ENCODE results near the gene TM4SF1.
"Not testable (repeated sequence)": the region's sequence is repeated elsewhere in the genome, so short reads cannot be mapped to it uniquely, and the experiment has no call there.

The TM4SF1 gene

DNA sequence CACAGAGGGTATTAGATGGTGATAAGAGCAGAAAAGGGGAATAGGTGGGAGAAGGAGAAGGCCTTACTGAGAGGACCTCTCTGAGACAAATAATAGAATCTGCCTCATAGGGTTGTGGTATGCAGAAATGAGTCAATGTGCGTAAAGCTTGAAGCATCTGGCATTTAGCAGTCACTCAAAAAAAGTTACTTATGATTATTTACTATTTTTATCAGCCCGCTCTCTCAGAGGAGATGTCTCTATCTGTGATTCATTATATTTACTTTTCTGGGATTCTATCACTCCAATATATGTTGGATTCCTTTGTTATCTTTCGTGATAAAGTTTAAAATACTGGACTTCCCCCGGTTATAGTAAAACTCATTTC is 4.6 kb upstream of the TM4SF1 start:
- TF ChIP-seq, protein P1, sequence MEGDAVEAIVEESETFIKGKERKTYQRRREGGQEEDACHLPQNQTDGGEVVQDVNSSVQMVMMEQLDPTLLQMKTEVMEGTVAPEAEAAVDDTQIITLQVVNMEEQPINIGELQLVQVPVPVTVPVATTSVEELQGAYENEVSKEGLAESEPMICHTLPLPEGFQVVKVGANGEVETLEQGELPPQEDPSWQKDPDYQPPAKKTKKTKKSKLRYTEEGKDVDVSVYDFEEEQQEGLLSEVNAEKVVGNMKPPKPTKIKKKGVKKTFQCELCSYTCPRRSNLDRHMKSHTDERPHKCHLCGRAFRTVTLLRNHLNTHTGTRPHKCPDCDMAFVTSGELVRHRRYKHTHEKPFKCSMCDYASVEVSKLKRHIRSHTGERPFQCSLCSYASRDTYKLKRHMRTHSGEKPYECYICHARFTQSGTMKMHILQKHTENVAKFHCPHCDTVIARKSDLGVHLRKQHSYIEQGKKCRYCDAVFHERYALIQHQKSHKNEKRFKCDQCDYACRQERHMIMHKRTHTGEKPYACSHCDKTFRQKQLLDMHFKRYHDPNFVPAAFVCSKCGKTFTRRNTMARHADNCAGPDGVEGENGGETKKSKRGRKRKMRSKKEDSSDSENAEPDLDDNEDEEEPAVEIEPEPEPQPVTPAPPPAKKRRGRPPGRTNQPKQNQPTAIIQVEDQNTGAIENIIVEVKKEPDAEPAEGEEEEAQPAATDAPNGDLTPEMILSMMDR (IDR thresholded peaks at IDR 0.05; ENCODE audit: low read depth, low read length): no peak
- H3K4me3 ChIP-seq (ENCODE audit: low read depth, low read length): no peak overlapping the region

DNA sequence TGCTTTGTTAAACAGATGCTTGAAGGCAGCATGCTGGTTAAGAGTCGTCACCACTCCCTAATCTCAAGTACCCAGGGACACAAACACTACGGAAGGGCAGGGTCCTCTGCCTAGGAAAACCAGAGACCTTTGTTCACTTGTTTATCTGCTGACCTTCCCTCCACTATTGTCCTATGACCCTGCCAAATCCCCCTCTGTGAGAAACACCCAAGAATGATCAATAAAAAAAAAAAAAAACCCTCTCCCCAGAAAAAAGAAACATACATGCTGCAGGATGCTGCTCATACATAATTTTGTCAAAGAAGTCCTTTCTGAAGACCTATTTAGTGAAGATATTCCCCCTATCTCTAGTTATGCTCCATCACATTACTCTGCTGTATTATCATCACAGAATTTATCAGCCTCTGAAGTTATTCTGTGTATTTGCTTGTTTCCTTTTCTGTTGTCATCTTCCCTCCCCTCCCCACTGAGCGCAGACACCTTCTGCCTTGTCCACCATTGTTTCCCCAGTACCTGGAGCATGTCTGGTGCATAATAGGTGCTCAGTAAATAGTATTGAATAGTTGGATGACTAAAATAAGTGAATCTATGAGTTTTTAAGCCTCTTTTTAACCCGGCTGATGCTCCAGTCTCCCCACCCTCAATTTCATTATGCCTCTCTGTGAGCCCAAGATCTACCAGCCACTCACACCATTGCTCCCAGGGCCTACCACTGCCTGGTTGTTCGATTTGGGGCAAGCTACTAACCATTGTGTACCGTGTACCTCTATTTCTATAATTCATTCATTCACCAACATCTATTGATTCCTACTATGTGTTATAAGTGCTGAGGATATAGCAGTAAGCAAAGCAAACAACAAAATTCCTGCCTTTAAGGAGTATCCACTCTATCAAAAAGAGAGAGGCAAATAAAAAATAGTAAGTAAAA is 4.0 kb upstream of the TM4SF1 start:
- no peak overlapping the region for H3K4me3 ChIP-seq (ENCODE audit: low read depth, low read length)
- TF ChIP-seq, protein P1 (IDR thresholded peaks at IDR 0.05; ENCODE audit: low read depth, low read length): no peak

DNA sequence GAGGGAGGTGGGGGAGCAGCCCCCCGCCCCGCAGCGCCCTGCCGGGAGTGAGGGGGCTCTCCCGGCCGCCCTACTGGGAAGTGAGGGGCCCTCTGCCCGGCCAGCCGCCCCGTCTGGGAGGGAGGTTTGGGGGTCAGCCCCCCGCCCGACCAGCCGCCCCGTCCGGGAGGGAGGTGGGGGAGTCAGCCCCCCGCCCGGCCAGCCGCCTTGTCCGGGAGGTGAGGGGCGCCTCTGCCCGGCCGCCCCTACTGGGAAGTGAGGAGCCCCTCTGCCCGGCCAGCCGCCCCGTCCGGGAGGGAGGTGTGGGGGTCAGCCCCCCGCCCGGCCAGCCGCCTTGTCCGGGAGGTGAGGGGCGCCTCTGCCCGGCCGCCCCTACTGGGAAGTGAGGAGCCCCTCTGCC is 2.8 kb upstream of the TM4SF1 start:
- H3K4me3 ChIP-seq (ENCODE audit: low read depth, low read length): not testable (repeated sequence)

DNA sequence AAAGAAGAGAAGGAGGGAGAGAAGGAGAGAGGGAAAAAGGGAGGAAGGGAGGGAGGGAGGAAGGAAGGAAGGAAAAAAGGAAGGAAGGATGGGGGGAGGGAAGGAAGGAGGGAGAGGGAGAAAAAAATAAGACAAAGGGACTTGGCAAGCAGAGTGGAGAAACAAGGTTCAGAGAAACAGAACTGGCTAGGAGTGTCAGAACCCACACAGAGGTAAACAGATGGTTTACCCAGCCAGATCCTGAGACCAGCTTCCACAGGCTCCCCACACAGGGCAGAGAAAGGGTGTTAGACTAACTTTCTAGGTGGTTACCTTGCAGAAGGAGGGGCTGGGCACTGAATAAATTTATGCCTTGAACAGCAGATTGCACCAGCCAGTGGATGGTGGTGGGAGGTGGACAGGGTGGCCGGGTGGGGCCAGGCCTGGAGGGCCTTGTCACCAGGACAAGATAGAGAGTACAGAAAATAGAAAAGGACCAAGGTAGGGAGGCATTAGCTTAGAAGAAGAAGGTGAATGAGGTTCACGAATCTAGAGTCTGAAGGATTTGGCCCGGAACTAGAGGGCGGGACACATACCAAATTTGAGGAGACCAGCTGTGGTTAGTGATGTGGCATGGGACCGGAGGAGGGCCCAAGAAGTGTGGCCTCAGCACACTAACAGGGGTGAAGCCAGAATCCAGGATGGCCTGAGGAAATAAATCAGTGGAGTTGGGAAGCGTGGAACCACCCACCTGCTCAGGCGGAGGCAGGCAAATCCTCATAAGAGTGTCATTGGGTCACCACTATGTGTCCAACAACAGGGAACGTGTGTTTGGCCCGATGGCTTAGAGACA is 1.2 kb upstream of the TM4SF1 start:
- TF ChIP-seq, protein P1 (IDR thresholded peaks at IDR 0.05; ENCODE audit: low read depth, low read length): no peak
- H3K4me3 ChIP-seq (ENCODE audit: low read depth, low read length): peak overlapping the region; percentile 36

DNA sequence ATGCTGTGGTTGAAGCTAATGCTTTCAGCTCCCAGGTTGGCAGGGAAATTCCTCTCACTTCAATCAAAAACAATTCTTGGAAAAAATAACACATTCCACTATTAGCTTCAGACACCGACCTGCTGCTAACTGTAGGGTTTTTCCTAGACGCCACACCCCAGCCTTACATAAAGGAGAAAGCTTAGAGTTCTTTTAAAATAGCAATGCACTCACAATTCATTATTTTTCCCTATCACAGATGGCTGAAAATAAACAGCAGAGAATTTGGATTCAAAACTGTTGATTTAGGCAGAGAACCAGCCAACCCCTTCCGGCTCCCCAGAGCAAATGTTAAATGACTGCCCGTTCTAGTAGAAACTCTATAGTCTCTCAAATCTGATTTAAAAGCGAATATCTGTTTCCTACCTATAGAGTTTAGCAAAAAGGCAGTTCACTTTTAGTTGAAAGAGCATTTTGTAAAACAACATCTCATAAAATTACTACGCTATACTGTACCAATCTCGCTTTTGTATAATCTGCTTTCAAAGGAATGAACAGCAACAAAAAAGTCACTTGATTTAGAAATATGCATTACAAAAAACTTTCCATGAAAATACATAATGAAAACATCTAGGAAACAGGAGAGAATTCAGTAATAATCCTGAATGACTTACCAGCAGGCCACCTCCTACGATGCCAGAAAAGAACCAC is 586 bp downstream of the TM4SF1 start:
- TF ChIP-seq, protein P1 (IDR thresholded peaks at IDR 0.05; ENCODE audit: low read depth, low read length): no peak
- H3K4me3 ChIP-seq (ENCODE audit: low read depth, low read length): peak overlapping the region; percentile 78

- H3K4me3 ChIP-seq (ENCODE audit: low read depth, low read length): peak overlapping the region; percentile 78
- TF ChIP-seq, protein P1 (IDR thresholded peaks at IDR 0.05; ENCODE audit: low read depth, low read length): no peak
Observed at GRCh38 chr3:149375501-149376196, 1.8 kb downstream of the TM4SF1 start.

Measured in WI38 (cell line).